Spleen (tissue), 11 donors: ENCODE measurements around the gene GPR15LG. TPM values are rescaled to one million over a fixed set of nuclear protein-coding genes. Genes with fewer than 3 reads are reported as not detected.

Source experiments
- DNase-seq: peaks from one replicate; pipeline ENCODE4 v3.0.0-alpha.2; 2020
- H3K27ac ChIP-seq, 8 donors: fragments of 200-600 bp; sonication (generic) in 7 of 8; 1 replicate in 4 of 8; 2 replicates in 4 of 8; pipeline versions ENCODE4 v1.5.0 to v1.8.0; 2016 to 2021; ENCODE audit warnings: inconsistent platforms in 4 of 8, mild to moderate bottlenecking in 4 of 8, moderate library complexity in 1 of 8
- H3K27me3 ChIP-seq, 7 donors: fragments of 200-600 bp; sonication (generic) in 6 of 7; replicated peaks in 1 of 7; 1 replicate in 4 of 7; 2 replicates in 3 of 7; pipeline versions ENCODE4 v1.5.0 to v1.8.0; 2016 to 2021; ENCODE audit warnings: inconsistent platforms in 3 of 7, mild to moderate bottlenecking in 1 of 7
- H3K36me3 ChIP-seq, 6 donors: fragments of 200-600 bp; sonication (generic) in 5 of 6; 1 replicate in 4 of 6; 2 replicates in 2 of 6; pipeline versions ENCODE4 v1.5.0 to v1.8.0; 2016 to 2021; ENCODE audit warnings: inconsistent platforms in 2 of 6
- H3K4me1 ChIP-seq, 6 donors: fragments of 200-600 bp; sonication (generic) in 5 of 6; 1 replicate in 3 of 6; 2 replicates in 3 of 6; pipeline versions ENCODE4 v1.5.0 to v1.8.0; 2016 to 2021; ENCODE audit warnings: inconsistent platforms in 3 of 6
- H3K4me3 ChIP-seq, 8 donors: fragments of 200-600 bp; sonication (generic) in 7 of 8; 1 replicate in 4 of 8; 2 replicates in 4 of 8; pipeline versions ENCODE4 v1.5.0 to v1.8.0; 2016 to 2021; ENCODE audit warnings: inconsistent platforms in 4 of 8, mild to moderate bottlenecking in 4 of 8, moderate library complexity in 2 of 8
- H3K9me3 ChIP-seq, 8 donors: fragments of 200-600 bp; sonication (generic) in 7 of 8; 1 replicate in 4 of 8; 2 replicates in 4 of 8; pipeline versions ENCODE4 v1.5.0 to v1.8.0; 2016 to 2021; ENCODE audit warnings: inconsistent platforms in 4 of 8
- CTCF ChIP-seq, 11 experiments: fragments of 200-600 bp in 7 of 11; fragments of 450-650 bp in 4 of 11; sonication (generic) in 4 of 11; IDR thresholded peaks in 8 of 11; conservative IDR thresholded peaks in 3 of 11; 1 replicate in 7 of 11; 2 replicates in 4 of 11; pipeline versions ENCODE4 v1.4.0 to v1.8.0; 2016 to 2021; ENCODE audit warnings: antibody characterized with exemption in 11 of 11, inconsistent platforms in 4 of 11, mild to moderate bottlenecking in 1 of 11
- POLR2A ChIP-seq, 3 donors: fragments of 450-650 bp; IDR thresholded peaks; one replicate each; pipeline ENCODE4 v1.5.1; 2017; ENCODE audit warnings: antibody characterized with exemption in 3 of 3, mild to moderate bottlenecking in 1 of 3
- POLR2AphosphoS5 ChIP-seq, 3 donors: sonication (generic); formaldehyde crosslinking; IDR thresholded peaks; one replicate each; pipeline ENCODE4 v1.5.1; 2017; ENCODE audit warnings: antibody characterized with exemption in 3 of 3
- WGBS, 5 donors: extraction: QIAGEN DNeasy Blood & Tissue Kit in 3 of 5; methylation state at CpG; one replicate each; pipeline versions ENCODE4 v1.1.5 to v1.1.7; 2013 to 2018; 5-methylcytosine and 5-hydroxymethylcytosine counted together
- intact Hi-C: fragments of 100-400 bp; cut with DNase I; formaldehyde crosslinking; loops from one replicate; pipeline ENCODE4 v1.15.0; 2023; ENCODE audit warnings: low total_unique reads
- polyA plus RNA-seq, 3 donors: library from polyadenylated mRNA; stranded (reverse); fragments of 200-250 nt; gene quantifications; one replicate each; pipeline ENCODE4 v1.2.1, GENCODE V29; 2013
- total RNA-seq, 7 donors: library from RNA; depleted of rRNA in 3 of 7; stranded (reverse); fragments of >200 nt in 3 of 7; fragmentation: NEBNext Ultra II Directional in 4 of 7; extraction: Animal tissue kit (Norgen Biotek cat#: 25700) in 4 of 7; gene quantifications; one replicate each; pipeline versions ENCODE4 v1.1.0 to v1.2.1, GENCODE V29; 2016 to 2021
- donor health status: healthy with polysubstance abuse.
- donor health status: DM: no; HTN: no; CAD: no; lungs with moderate emphysema.
- donor health status: DM: no; HTN: no; CAD: no.
- donor health status: Bipolar disorder and iron deficiency.
- donor health status: healthy.
- donor health status: DM: no; HTN: no; CAD: no.
- donor health status: DM: yes; HTN: yes; CAD: no.

Gene GPR15LG
- total and polyA plus RNA-seq, 10 donors, result 0.16 TPM; not detected in 9

GRCh38 chr10:84208023-84208422 is 34.4 kb downstream of the GPR15LG start:
- WGBS, 5 donors, result 85 to 94% (median 87%) methylated on average over 9 to 10 of the region's 10 CpGs
- Histone ChIP-seq H3K4me3 (no peak overlapping the region), H3K36me3 (no peaks in the 10 kb centered on the region), H3K4me1 (no peaks in the 10 kb centered on the region), H3K27me3 (peaks cover 0 to 5% (median 0%) of the 10 kb centered on the region in 7 donors), H3K9me3 (no peaks in the 10 kb centered on the region), H3K27ac (no peak overlapping the region)
- intact Hi-C loops, result no loop called here
- DNase-seq, result no peak
- TF ChIP-seq CTCF (IDR thresholded peaks at IDR 0.05 in 8 of 11, conservative IDR thresholded peaks at IDR 0.05 in 3 of 11) (no peak), POLR2AphosphoS5 (IDR thresholded peaks at IDR 0.05) (no peak), POLR2A (IDR thresholded peaks at IDR 0.05) (no peak)

GRCh38 chr10:84211566-84211965 is 38.0 kb downstream of the GPR15LG start:
- no peak overlapping the region for H3K27ac ChIP-seq
- peaks cover 0 to 5% (median 0%) of the 10 kb centered on the region in 7 donors for H3K27me3 ChIP-seq
- DNase-seq, result no peak
- H3K4me3 ChIP-seq, result no peak overlapping the region
- 68 to 91% (median 76%) methylated on average over 2 of the region's 2 CpGs for WGBS, 5 donors
- intact Hi-C loops, result no loop called here
- no peaks in the 10 kb centered on the region for H3K9me3 ChIP-seq
- TF ChIP-seq POLR2A (IDR thresholded peaks at IDR 0.05), result no peak
- TF ChIP-seq CTCF (IDR thresholded peaks at IDR 0.05 in 8 of 11, conservative IDR thresholded peaks at IDR 0.05 in 3 of 11), result no peak
- no peak for TF ChIP-seq POLR2AphosphoS5 (IDR thresholded peaks at IDR 0.05)
- no peaks in the 10 kb centered on the region for H3K36me3 ChIP-seq
- H3K4me1 ChIP-seq, result no peaks in the 10 kb centered on the region

- DNase-seq, result no peak
- Histone ChIP-seq H3K36me3 (no peaks in the 10 kb centered on the region), H3K27ac (no peak overlapping the region), H3K4me1 (no peaks in the 10 kb centered on the region), H3K4me3 (no peak overlapping the region), H3K9me3 (no peaks in the 10 kb centered on the region), H3K27me3 (peaks cover 0 to 5% (median 0%) of the 10 kb centered on the region in 7 donors)
- 68 to 84% (median 79%) methylated on average over 5 of the region's 5 CpGs for WGBS, 5 donors
- TF ChIP-seq POLR2A (IDR thresholded peaks at IDR 0.05), result no peak
- TF ChIP-seq CTCF (IDR thresholded peaks at IDR 0.05 in 8 of 11, conservative IDR thresholded peaks at IDR 0.05 in 3 of 11), result no peak
- no peak for TF ChIP-seq POLR2AphosphoS5 (IDR thresholded peaks at IDR 0.05)
- intact Hi-C loops, result no loop called here
Observed at GRCh38 chr10:84212014-84212413, 38.4 kb downstream of the GPR15LG start.

- H3K36me3 ChIP-seq, result no peaks in the 10 kb centered on the region
- peaks cover 0 to 2% (median 0%) of the 10 kb centered on the region in 7 donors for H3K27me3 ChIP-seq
- no peak for DNase-seq
- TF ChIP-seq POLR2A (IDR thresholded peaks at IDR 0.05) (no peak), CTCF (IDR thresholded peaks at IDR 0.05 in 8 of 11, conservative IDR thresholded peaks at IDR 0.05 in 3 of 11) (no peak), POLR2AphosphoS5 (IDR thresholded peaks at IDR 0.05) (no peak)
- 78 to 87% (median 85%) methylated on average over 7 to 11 of the region's 11 CpGs for WGBS, 5 donors
- intact Hi-C loops, result no loop called here
- no peak overlapping the region for H3K4me3 ChIP-seq
- no peak overlapping the region for H3K27ac ChIP-seq
- H3K4me1 ChIP-seq, result no peaks in the 10 kb centered on the region
- no peaks in the 10 kb centered on the region for H3K9me3 ChIP-seq
Observed at GRCh38 chr10:84213076-84213475, 39.5 kb downstream of the GPR15LG start.
